GM23248 (cell line): ENCODE data around the gene EMP1.

Experiments
- EZH2 ChIP-seq: fragments of 200-600 bp; sonication (generic); IDR thresholded peaks from 2 replicates; pipeline ENCODE4 v1.6.1; 2018; ENCODE audit warnings: antibody characterized with exemption, mild to moderate bottlenecking; ENCODE audit not compliant: insufficient read depth, poor library complexity, severe bottlenecking
- EZH2phosphoT487 ChIP-seq: fragments of 200-600 bp; sonication (generic); IDR thresholded peaks from 2 replicates; pipeline ENCODE4 v1.6.1; 2018; ENCODE audit warnings: antibody characterized with exemption, moderate library complexity, mild to moderate bottlenecking, low read depth; ENCODE audit not compliant: insufficient read depth

DNA sequence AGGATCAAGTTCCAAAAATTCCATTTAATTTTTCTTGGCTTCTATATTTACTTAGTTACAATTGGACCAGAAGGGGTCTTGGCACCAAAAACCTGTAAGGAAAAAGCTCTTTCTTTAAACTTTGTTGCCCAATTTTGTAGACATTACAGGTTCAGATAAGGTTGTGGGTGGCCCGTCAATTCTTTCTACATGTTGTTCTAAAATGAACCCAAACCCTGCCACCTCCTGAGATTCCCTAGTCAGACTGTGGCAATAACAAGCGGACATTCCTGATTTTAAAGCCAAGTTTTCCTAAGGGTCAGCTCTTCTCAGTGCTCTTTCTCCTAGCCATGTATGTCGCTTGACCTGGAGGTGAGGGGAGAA lies 48.1 kb upstream of the EMP1 start:
- TF ChIP-seq EZH2 (no peak), EZH2phosphoT487 (no peak)
